Rectal smooth muscle tissue (tissue), 1 donor: ENCODE measurements around the gene ZNF543.
"Not testable (repeated sequence)": the region's sequence is repeated elsewhere in the genome, so short reads cannot be mapped to it uniquely, and the experiment has no call there.

ENCODE experiments used
- H3K27ac ChIP-seq: one replicate; pipeline ENCODE4 v1.7.0; 2013; ENCODE audit warnings: low read depth, low read length, inconsistent platforms
- H3K27me3 ChIP-seq: one replicate; pipeline ENCODE4 v1.7.0; 2013; ENCODE audit warnings: low read length; ENCODE audit not compliant: control insufficient read depth, insufficient read depth
- H3K36me3 ChIP-seq: one replicate; pipeline ENCODE4 v1.7.0; 2013; ENCODE audit warnings: low read length; ENCODE audit not compliant: control insufficient read depth, insufficient read depth
- H3K4me1 ChIP-seq: one replicate; pipeline ENCODE4 v1.7.0; 2013; ENCODE audit warnings: low read length; ENCODE audit not compliant: control insufficient read depth, insufficient read depth
- H3K4me3 ChIP-seq: one replicate; pipeline ENCODE4 v1.7.0; 2013; ENCODE audit warnings: low read length
- H3K9ac ChIP-seq: one replicate; pipeline ENCODE4 v1.7.0; 2013; ENCODE audit warnings: low read length

The ZNF543 gene

DNA sequence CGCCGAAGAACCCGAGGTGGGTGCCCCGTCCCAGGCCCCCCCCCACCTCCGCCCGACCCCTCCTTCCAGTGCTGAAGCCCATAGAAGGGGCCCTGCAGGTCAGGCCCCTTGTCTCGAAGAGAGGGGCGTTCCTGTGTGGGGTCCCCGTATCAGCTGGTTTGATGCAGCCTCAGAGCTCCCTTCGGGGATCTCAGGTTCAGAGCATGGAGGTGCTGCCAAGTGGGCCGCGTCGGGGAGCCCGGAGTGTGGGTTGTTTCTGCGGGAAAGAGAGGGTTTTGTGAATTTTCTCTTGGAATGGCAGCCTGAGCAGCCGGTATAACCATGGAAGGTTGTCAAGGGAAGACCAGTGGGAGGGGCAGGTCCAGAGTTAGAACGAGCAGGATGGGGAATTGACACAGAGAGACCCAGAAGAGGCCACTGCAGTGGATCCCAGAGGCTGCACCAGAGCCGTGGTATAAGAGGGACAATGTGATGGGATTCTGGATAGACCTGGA, 43.5 kb downstream of the ZNF543 start:
- Histone ChIP-seq H3K27me3 (no peaks in the 10 kb centered on the region), H3K4me1 (no peaks in the 10 kb centered on the region), H3K36me3 (no peaks in the 10 kb centered on the region), H3K9ac (peak overlapping the region; percentile 75), H3K27ac (peak overlapping the region; percentile 97), H3K4me3 (peak overlapping the region; percentile 87)

DNA sequence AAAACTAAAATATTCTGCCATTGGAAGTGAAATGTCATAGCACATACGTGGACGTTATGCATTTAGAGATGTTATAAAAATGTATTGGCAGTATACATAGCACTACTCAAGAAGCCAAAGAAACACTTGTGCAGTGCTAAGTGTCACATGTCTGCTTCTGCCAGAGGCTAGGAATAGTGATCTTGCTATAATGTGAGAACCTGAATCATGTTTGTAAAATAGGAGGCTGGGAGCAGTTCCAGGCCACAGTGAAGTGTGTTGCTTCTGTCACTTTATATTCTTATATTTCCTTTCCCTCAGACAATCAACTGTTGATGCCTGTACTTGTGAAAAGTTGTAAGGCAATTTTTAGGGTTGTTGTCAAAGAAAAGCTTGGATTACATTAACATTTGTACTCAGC, 46.5 kb downstream of the ZNF543 start:
- Histone ChIP-seq H3K36me3 (peaks cover 2% of the 10 kb centered on the region), H3K27me3 (no peaks in the 10 kb centered on the region), H3K4me3 (no peak overlapping the region), H3K4me1 (no peaks in the 10 kb centered on the region), H3K27ac (no peak overlapping the region), H3K9ac (no peak overlapping the region)

DNA sequence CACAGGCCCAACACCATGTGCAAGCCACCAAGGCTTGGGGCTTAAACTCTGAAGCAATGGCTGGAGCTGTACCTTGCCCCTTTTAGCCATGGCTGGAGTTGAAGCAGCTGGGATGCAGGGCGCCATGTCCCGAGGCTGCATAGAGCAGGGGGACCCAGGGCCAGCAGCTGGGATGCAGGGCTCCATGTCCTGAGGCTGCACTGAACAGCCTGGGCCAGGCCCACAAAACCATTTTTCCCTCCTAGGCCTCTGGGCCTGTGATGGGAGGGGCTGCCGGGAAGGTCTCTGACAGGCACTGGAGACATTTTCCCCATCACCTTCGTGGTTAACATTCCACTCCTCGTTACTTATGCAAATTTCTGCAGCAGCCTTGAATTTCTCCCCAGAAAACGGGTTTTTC, 53.9 kb downstream of the ZNF543 start:
- Histone ChIP-seq H3K36me3 (peaks cover 37% of the 10 kb centered on the region), H3K27ac (no peak overlapping the region), H3K4me1 (no peaks in the 10 kb centered on the region), H3K4me3 (no peak overlapping the region), H3K27me3 (no peaks in the 10 kb centered on the region), H3K9ac (no peak overlapping the region)

DNA sequence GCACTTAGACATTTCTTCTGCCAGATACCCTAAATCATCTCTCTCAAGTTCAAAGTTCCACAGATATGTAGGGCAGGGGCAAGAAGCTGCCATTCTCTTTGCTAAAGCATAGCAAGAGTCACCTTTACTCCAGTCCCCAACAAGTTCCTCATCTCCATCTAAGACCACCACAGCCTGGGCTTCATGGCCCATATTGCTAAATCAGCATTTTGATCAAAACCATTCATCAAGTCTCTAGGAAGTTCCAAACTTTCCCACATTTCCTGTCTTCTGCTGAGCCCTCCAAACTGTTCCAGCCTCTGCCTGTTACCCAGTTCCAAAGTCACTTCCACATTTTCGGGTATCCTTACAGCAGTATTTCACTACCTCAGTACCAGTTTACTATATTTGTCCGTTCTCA, 54.4 kb downstream of the ZNF543 start:
- peaks cover 37% of the 10 kb centered on the region for H3K36me3 ChIP-seq

DNA sequence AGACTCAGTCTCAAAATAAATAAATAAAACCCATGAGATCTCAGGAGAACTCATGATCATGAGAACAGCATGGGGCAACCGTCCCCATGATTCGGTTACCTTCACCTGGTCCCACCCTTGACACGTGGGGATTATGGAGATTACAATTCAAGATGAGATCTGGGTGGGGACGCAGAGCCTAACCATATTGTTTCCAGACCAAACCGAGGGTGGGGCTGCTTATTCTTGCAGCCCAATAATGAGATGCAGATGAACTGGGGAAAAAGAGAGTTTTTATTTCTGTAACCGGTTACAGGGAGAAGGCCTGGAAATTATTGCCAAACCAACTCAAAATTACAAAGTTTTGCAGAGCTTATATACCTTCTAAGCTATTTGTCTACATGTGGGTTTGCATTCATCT, 55.9 kb downstream of the ZNF543 start:
- H3K36me3 ChIP-seq: peaks cover 37% of the 10 kb centered on the region
- H3K9ac ChIP-seq: no peak overlapping the region
- no peaks in the 10 kb centered on the region for H3K4me1 ChIP-seq
- H3K27ac ChIP-seq: no peak overlapping the region
- H3K27me3 ChIP-seq: no peaks in the 10 kb centered on the region
- no peak overlapping the region for H3K4me3 ChIP-seq

More for the DNA sequence above, 54.4 kb downstream of the ZNF543 start:
- not testable (repeated sequence) for H3K27me3 ChIP-seq, H3K4me3 ChIP-seq, H3K27ac ChIP-seq, H3K9ac ChIP-seq, H3K4me1 ChIP-seq

DNA sequence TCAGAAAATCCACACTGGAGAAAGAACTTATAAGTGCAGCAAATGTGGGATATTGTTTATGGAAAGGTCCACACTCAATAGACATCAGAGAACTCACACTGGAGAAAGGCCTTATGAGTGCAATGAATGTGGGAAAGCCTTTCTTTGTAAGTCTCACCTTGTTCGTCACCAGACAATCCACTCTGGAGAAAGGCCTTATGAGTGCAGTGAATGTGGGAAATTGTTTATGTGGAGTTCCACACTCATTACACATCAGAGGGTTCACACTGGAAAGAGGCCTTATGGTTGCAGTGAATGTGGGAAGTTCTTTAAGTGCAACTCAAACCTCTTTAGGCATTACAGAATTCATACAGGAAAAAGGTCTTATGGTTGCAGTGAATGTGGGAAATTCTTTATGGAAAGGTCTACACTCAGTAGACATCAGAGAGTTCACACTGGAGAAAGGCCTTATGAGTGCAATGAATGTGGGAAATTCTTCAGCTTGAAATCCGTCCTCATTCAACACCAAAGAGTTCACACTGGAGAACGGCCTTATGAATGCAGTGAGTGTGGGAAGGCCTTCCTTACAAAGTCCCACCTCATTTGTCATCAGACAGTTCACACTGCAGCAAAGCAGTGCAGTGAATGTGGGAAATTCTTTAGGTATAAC, 57.4 kb downstream of the ZNF543 start:
- Histone ChIP-seq H3K27ac (no peak overlapping the region), H3K36me3 (peaks cover 28% of the 10 kb centered on the region), H3K4me3 (no peak overlapping the region), H3K4me1 (no peaks in the 10 kb centered on the region), H3K9ac (no peak overlapping the region), H3K27me3 (no peaks in the 10 kb centered on the region)
